ENCODE measurements around the gene KCNQ4. TPM values are rescaled to one million over a fixed set of nuclear protein-coding genes. Genes with fewer than 3 reads are reported as not detected.
A peak's percentile ranks its signal among the peaks of the same experiment; 100 is the strongest.

KCNQ4 gene
- polyA plus RNA-seq, result 1 to 10 TPM; 1.4 to 1.9 TPM

DNA sequence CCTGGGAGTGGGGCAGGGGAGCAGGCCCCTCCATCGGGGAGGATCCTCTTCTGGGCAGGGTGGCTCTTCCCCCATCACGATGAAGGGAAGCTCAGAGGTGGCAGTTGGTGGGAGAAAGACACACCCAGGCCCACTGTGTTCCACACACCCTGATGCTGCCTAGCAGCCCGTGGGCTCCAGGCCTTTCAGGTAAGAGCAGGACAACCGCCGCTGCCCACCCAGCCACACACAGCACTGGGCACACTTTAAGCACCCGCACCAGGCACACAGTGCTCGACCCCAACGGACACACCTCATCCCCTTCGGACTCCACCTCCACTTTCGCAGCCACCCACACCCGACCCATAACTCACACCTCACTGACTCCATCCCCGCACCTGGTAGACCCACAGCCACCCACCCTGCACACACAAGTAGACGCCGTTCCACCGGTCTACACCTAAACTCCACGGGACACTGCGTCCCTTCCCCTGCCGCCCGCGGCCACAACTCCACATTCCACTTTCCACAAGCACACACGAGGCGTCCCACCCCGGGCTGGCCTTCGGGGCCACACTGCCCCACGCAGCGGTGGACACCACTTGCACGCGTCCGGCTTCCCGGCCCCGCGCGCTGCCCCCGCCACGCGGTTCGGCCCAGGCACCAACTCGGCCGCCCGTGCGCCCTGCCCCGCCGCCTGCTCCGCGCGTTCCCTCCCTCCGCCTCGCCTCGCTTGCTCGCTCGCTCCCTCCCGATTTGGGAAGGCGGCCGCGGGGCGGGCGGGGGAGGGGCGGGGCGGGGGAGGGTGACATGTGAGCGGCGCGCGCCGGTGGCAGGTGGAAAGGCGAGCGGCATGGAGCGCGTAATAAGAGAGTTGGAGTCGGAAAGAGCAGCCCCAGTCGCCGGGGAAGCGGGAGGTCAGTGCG lies at the start of gene KCNQ4:
KCNQ4 (plus strand) TSS at position 787 of the 905 bp plus-strand sequence. CDS start 307 bp downstream, outside the sequence.
- Histone ChIP-seq H3K4me3 (ENCODE audit: low read depth in 1 of 2, low read length in 2 of 2) (peak within 1 kb of the TSS; percentile 44 to 74), H3K4me1 (ENCODE audit: control insufficient read depth in 2 of 2, insufficient read depth in 2 of 2, low read length in 1 of 2) (peaks cover 4 to 16% of the 10 kb centered on the region in 2 donors), H3K27ac (ENCODE audit: low read depth in 2 of 2, low read length in 1 of 2) (peak within 1 kb of the TSS; percentile 66 to 75), H3K9me3 (ENCODE audit: control insufficient read depth in 2 of 2, insufficient read depth in 1 of 2, low read depth in 1 of 2, low read length in 1 of 2) (no peaks in the 10 kb centered on the region), H3K27me3 (ENCODE audit: control insufficient read depth in 1 of 2, insufficient read depth in 2 of 2, low read length in 2 of 2) (no peaks in the 10 kb centered on the region), H3K36me3 (ENCODE audit: control insufficient read depth in 2 of 2, insufficient read depth in 2 of 2, low read length in 1 of 2) (no peaks in the 10 kb centered on the region)
- WGBS, 2 donors, result 4% methylated on average over 57 to 73 of the region's 73 CpGs

DNA sequence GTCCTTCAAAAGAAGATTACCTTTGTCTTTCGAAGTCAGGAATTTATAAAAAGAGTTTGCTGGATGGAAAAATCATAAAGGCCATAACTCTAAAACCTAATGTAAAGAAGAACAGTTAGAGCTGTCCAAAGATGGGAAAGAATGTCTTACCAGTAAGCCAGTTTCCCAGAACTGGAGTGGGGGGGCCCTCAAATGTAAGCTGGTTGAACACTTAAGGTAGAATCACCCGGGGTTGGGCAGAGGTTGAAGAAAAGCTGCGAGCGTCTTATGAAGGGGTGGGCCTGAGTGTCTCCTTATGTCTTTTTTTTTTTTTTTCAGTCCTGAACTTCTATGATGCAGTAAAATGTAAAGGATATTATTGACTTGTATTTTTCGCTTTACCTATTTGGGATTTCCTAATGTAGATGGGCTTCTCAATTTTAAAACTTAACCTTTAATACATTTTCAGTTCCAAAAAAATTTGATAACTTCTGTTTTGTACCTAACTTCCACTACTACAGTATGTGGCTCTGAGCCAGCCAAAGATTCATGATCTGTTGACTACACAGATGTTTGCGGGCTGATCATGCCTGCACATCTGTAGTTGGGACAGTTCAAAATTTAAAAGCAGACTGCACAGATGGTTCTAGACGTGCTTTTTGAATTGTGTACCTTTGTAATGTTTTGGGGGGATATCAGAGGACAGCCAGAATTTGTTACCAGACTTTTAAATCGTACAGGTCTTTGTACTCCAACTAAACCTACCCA lies 48.5 kb upstream of the KCNQ4 start:
- WGBS, 2 donors, result 87 to 88% methylated on average over 8 of the region's 8 CpGs
- H3K27ac ChIP-seq (ENCODE audit: low read depth in 2 of 2, low read length in 1 of 2), result no peak overlapping the region
- peaks cover 0 to 2% of the 10 kb centered on the region in 2 donors for H3K4me1 ChIP-seq (ENCODE audit: control insufficient read depth in 2 of 2, insufficient read depth in 2 of 2, low read length in 1 of 2)
- no peak overlapping the region for H3K4me3 ChIP-seq (ENCODE audit: low read depth in 1 of 2, low read length in 2 of 2)
- H3K36me3 ChIP-seq (ENCODE audit: control insufficient read depth in 2 of 2, insufficient read depth in 2 of 2, low read length in 1 of 2), result peaks cover 0 to 2% of the 10 kb centered on the region in 2 donors
- no peaks in the 10 kb centered on the region for H3K27me3 ChIP-seq (ENCODE audit: control insufficient read depth in 1 of 2, insufficient read depth in 2 of 2, low read length in 2 of 2)
- no peaks in the 10 kb centered on the region for H3K9me3 ChIP-seq (ENCODE audit: control insufficient read depth in 2 of 2, insufficient read depth in 1 of 2, low read depth in 1 of 2, low read length in 1 of 2)

DNA sequence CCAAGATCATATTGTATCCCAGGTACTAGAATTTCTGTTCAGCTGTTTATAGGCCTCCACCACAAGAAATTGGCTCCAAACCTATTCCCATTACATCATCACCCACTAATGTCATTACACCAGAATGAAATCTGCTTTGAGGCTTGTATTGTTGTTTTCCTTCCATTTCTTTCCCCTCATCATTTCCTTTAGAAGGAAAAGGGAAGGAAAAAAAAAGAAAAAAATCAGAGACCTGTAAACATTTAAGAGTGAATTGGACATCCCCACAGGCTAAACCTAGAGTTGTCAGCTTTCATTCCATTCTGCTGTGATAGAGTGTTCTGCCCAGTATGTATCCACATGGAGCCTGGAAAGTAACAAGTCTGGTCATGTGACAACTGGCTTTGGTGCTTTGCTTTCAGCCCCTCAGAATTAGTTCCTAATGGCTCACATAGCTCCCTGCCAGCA lies 47.5 kb upstream of the KCNQ4 start:
- no peaks in the 10 kb centered on the region for H3K9me3 ChIP-seq (ENCODE audit: control insufficient read depth in 2 of 2, insufficient read depth in 1 of 2, low read depth in 1 of 2, low read length in 1 of 2)
- peaks cover 0 to 2% of the 10 kb centered on the region in 2 donors for H3K4me1 ChIP-seq (ENCODE audit: control insufficient read depth in 2 of 2, insufficient read depth in 2 of 2, low read length in 1 of 2)
- no peaks in the 10 kb centered on the region for H3K27me3 ChIP-seq (ENCODE audit: control insufficient read depth in 1 of 2, insufficient read depth in 2 of 2, low read length in 2 of 2)
- H3K36me3 ChIP-seq (ENCODE audit: control insufficient read depth in 2 of 2, insufficient read depth in 2 of 2, low read length in 1 of 2), result peaks cover 0 to 2% of the 10 kb centered on the region in 2 donors
- H3K4me3 ChIP-seq (ENCODE audit: low read depth in 1 of 2, low read length in 2 of 2), result no peak overlapping the region
- peak overlapping the region in 1 of 2 donors; percentile 31 for H3K27ac ChIP-seq (ENCODE audit: low read depth in 2 of 2, low read length in 1 of 2)

DNA sequence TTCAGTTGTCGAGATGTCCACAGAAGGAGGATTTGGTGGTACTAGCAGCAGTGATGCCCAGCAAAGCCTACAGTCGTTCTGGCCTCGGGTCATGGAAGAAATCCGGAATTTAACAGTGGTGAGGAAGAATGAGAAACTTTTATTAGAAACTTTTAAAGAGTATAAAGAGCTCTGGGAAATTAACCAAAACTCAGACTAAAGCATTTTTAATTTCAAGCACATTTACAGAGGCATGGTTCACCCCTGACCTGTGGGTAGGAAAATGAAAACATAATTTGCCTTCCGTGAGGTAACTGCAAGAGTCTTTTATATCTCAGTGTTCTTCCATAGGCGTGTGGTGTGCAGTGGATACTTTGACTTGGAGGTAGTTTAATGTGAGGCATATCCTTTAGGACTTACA lies 44.8 kb upstream of the KCNQ4 start:
- Histone ChIP-seq H3K27me3 (ENCODE audit: control insufficient read depth in 1 of 2, insufficient read depth in 2 of 2, low read length in 2 of 2) (no peaks in the 10 kb centered on the region), H3K4me1 (ENCODE audit: control insufficient read depth in 2 of 2, insufficient read depth in 2 of 2, low read length in 1 of 2) (peaks cover 0 to 2% of the 10 kb centered on the region in 2 donors), H3K9me3 (ENCODE audit: control insufficient read depth in 2 of 2, insufficient read depth in 1 of 2, low read depth in 1 of 2, low read length in 1 of 2) (no peaks in the 10 kb centered on the region), H3K27ac (ENCODE audit: low read depth in 2 of 2, low read length in 1 of 2) (no peak overlapping the region), H3K4me3 (ENCODE audit: low read depth in 1 of 2, low read length in 2 of 2) (no peak overlapping the region), H3K36me3 (ENCODE audit: control insufficient read depth in 2 of 2, insufficient read depth in 2 of 2, low read length in 1 of 2) (peaks cover 0 to 5% of the 10 kb centered on the region in 2 donors)
- WGBS, 2 donors, result 77 to 87% methylated on average over 6 of the region's 6 CpGs

DNA sequence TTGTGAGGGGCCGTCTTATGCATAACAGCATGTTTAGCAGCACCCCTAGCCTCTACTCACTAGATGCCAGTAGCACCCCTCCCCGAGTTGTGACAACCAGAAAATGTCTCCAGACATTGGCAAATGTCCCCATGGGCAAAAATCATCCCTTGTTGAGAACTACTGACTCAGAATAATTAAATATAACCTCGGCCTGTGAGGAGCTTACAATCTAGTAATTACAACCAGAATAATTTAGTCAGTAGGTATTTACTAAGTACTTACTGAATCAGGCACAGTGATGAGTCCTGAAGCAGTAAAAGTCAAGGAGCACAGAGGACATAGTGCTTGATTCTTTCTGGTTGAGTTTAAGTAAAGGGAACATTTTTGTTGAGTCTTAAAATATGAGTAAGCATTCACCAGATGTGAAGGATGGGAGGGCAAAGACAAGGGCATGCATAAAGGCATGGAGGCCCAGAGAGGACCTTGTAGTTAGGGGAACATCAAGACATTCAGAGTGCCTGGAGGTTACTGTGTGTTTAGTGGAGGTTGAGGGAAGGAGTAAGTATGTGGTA lies 44.1 kb upstream of the KCNQ4 start:
- H3K36me3 ChIP-seq (ENCODE audit: control insufficient read depth in 2 of 2, insufficient read depth in 2 of 2, low read length in 1 of 2), result peaks cover 0 to 7% of the 10 kb centered on the region in 2 donors
- H3K9me3 ChIP-seq (ENCODE audit: control insufficient read depth in 2 of 2, insufficient read depth in 1 of 2, low read depth in 1 of 2, low read length in 1 of 2), result no peaks in the 10 kb centered on the region
- 83 to 89% methylated on average over 3 of the region's 3 CpGs for WGBS, 2 donors
- peaks cover 0 to 2% of the 10 kb centered on the region in 2 donors for H3K4me1 ChIP-seq (ENCODE audit: control insufficient read depth in 2 of 2, insufficient read depth in 2 of 2, low read length in 1 of 2)
- peak overlapping the region in 1 of 2 donors; percentile 29 for H3K27ac ChIP-seq (ENCODE audit: low read depth in 2 of 2, low read length in 1 of 2)
- no peaks in the 10 kb centered on the region for H3K27me3 ChIP-seq (ENCODE audit: control insufficient read depth in 1 of 2, insufficient read depth in 2 of 2, low read length in 2 of 2)
- no peak overlapping the region for H3K4me3 ChIP-seq (ENCODE audit: low read depth in 1 of 2, low read length in 2 of 2)

DNA sequence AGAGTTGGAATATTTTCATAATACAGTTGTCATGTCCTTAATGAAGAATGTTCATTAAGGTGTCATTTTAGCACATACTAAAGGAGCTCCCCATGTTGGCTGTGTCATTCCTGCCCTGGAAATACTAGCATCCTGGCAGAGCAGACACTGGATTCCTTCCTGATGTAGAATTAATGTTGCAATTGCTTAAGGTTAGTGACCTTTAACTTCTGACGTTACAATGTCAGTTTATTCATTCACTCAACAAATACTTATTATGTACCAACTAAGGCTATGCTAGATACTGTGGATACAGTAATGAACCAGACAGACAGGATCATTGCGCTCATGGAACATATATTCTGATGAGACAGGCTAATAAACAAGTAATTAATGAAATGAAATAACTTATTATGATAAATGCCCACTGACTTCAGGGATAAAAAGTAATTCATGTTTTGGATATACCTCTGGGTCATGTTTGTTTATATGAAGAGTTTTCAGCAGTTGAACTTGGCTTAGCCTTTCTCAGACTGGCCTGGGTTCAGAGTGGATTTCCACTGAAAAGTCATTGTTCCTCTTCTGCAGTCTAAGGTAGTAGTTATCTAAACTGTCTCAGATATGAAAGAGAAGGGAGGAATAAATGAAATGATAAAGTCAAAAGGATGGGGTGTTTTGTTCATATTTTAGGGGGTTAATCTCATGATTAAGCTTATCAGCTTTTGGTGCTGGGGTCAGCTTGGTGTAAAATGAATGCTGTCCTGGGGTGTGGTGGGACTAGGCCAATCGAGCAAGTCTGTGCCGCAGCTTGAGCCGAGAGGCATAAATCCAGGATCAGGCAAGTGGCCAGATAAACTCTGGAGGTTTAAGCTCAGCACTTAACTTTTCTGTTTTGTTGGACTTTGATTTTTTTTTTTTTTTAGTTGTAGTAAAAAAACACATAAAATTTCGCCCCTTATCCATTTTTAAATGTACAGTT lies 43.3 kb upstream of the KCNQ4 start:
- Histone ChIP-seq H3K4me1 (ENCODE audit: control insufficient read depth in 2 of 2, insufficient read depth in 2 of 2, low read length in 1 of 2) (peaks cover 0 to 2% of the 10 kb centered on the region in 2 donors), H3K9me3 (ENCODE audit: control insufficient read depth in 2 of 2, insufficient read depth in 1 of 2, low read depth in 1 of 2, low read length in 1 of 2) (no peaks in the 10 kb centered on the region), H3K27ac (ENCODE audit: low read depth in 2 of 2, low read length in 1 of 2) (peak overlapping the region in 1 of 2 donors; percentile 64), H3K36me3 (ENCODE audit: control insufficient read depth in 2 of 2, insufficient read depth in 2 of 2, low read length in 1 of 2) (peaks cover 0 to 7% of the 10 kb centered on the region in 2 donors), H3K27me3 (ENCODE audit: control insufficient read depth in 1 of 2, insufficient read depth in 2 of 2, low read length in 2 of 2) (no peaks in the 10 kb centered on the region), H3K4me3 (ENCODE audit: low read depth in 1 of 2, low read length in 2 of 2) (no peak overlapping the region)
- 34 to 45% methylated on average over 6 of the region's 6 CpGs for WGBS, 2 donors

DNA sequence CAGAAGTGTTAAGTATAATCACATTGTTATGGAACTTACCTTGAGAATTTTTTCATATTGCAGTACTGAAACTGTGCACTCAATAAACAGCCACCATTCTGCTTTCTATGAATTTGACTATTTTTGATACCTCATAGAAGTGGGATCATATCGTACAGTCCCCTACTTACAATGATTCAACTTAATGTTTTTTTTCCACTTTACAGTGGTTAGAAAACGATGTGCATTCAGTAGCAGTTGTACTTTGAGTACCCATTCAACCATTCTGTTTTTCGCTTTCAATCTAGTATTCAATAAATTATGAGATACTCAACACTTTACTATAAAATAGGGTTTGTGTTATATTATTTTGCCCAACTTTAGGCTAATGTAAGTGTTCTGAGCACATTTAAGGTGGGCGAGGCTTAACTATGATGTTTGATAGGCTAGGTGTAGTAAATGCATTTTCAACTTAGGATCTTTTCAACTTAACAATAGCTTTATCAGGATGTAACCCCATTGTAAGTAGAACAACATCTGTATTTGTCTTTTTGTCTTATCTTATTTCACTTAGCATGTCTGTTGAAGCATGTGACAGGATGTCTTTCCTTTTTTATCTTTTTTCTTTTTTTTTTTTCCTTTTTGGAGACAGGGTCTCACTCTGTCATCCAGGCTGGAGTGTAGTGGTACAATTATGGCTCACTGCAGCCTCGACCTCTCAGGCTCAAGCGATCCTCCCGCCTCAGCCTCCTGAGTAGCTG lies 42.4 kb upstream of the KCNQ4 start:
- peaks cover 0 to 2% of the 10 kb centered on the region in 2 donors for H3K4me1 ChIP-seq (ENCODE audit: control insufficient read depth in 2 of 2, insufficient read depth in 2 of 2, low read length in 1 of 2)
- no peak overlapping the region for H3K4me3 ChIP-seq (ENCODE audit: low read depth in 1 of 2, low read length in 2 of 2)
- WGBS, 2 donors, result 87% methylated on average over 7 of the region's 7 CpGs
- no peaks in the 10 kb centered on the region for H3K27me3 ChIP-seq (ENCODE audit: control insufficient read depth in 1 of 2, insufficient read depth in 2 of 2, low read length in 2 of 2)
- H3K36me3 ChIP-seq (ENCODE audit: control insufficient read depth in 2 of 2, insufficient read depth in 2 of 2, low read length in 1 of 2), result peaks cover 0 to 7% of the 10 kb centered on the region in 2 donors
- no peaks in the 10 kb centered on the region for H3K9me3 ChIP-seq (ENCODE audit: control insufficient read depth in 2 of 2, insufficient read depth in 1 of 2, low read depth in 1 of 2, low read length in 1 of 2)
- H3K27ac ChIP-seq (ENCODE audit: low read depth in 2 of 2, low read length in 1 of 2), result no peak overlapping the region

DNA sequence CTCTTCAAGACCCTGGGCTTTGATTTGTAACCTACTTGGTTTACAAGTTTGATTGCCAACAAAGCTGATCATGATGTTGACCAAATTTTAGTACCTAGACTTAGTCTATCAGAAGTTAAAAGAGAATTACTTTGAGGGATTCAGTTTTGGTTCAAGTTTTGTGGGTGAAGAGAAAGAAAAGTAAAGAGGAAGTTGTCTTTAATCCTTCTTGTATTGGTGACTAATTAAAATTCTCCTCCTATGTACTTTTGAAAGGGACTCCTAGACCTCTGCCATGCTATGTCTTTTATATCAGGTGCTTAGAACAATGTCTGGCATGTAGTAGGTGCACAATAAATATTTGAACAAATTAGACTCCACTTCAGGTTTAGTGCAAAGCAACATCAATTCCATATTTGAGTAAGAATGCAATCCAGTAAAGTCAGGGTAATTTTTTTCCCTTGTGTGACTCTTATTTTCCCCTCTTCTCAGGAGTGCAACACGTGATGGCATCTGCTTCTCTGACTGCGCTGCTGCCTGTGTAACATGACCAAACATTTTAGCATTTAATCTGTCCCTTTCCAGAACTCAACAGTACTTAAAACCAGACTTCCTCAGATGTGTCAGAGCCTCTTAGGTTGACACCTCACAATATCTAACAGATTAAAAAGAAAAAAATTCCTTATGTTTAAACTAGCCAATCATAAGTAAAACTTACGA lies 41.1 kb upstream of the KCNQ4 start:
- no peaks in the 10 kb centered on the region for H3K27me3 ChIP-seq (ENCODE audit: control insufficient read depth in 1 of 2, insufficient read depth in 2 of 2, low read length in 2 of 2)
- H3K9me3 ChIP-seq (ENCODE audit: control insufficient read depth in 2 of 2, insufficient read depth in 1 of 2, low read depth in 1 of 2, low read length in 1 of 2), result no peaks in the 10 kb centered on the region
- H3K36me3 ChIP-seq (ENCODE audit: control insufficient read depth in 2 of 2, insufficient read depth in 2 of 2, low read length in 1 of 2), result peaks cover 0 to 8% of the 10 kb centered on the region in 2 donors
- no peak overlapping the region for H3K27ac ChIP-seq (ENCODE audit: low read depth in 2 of 2, low read length in 1 of 2)
- H3K4me1 ChIP-seq (ENCODE audit: control insufficient read depth in 2 of 2, insufficient read depth in 2 of 2, low read length in 1 of 2), result peaks cover 0 to 2% of the 10 kb centered on the region in 2 donors
- 80 to 81% methylated on average over 3 of the region's 3 CpGs for WGBS, 2 donors
- H3K4me3 ChIP-seq (ENCODE audit: low read depth in 1 of 2, low read length in 2 of 2), result no peak overlapping the region

All from esophagus (tissue), 2 donors.